GM12864 (cell line): ENCODE results near the gene TSHZ1.
"Not testable (repeated sequence)": the region's sequence is repeated elsewhere in the genome, so short reads cannot be mapped to it uniquely, and the experiment has no call there.

ENCODE experiments used
- DNase-seq: peaks from one replicate; pipeline ENCODE4 v3.0.0-alpha.2; 2011; ENCODE audit warnings: low read depth
- H3K4me3 ChIP-seq: 2 replicates; pipeline ENCODE4 v1.5.1; 2011; ENCODE audit warnings: mild to moderate bottlenecking, low read depth, low read length, control low read depth
- CTCF ChIP-seq: IDR thresholded peaks from 2 replicates; pipeline ENCODE4 v1.5.1; 2011; ENCODE audit warnings: low read depth, mild to moderate bottlenecking, moderate library complexity, low read length, control low read depth, inconsistent platforms; ENCODE audit errors: missing control alignments

TSHZ1 gene

DNA sequence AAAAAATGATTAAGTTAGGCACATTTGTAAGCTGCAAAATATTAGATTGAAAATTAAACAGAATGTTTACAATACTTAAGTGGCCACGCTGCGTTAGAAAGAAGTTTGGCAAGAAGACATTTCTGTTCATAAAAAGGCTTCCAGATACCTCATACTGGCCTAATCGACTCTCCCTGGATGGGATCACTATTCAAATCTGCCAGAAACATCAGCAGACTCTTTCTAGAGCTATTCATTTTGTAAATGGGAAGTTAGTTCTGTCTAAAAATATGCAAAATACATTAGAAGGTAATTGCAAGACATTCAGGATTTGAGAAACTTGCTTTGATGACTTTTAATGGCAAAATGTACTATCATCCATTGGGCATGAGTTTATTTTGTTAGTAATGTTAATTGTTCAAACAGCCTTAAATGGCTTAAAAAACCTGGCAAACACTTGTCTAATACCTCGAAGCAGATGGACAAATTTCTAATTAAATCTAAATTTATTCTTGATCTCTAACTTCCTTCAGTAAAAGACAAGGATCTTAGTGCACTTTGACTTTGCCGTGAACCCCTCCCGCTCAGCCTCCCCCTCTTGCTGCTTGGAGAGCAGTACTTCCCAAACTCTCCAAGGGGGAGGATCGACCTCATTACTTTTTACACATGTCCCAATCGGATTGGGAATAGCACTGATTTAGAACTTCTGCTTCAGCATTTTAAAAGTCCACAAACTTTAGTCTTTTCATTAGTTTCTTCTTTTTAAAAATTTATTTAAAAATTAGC is 113.4 kb downstream of the TSHZ1 start:
- no peak for DNase-seq
- H3K4me3 ChIP-seq: no peak overlapping the region
- no peak for TF ChIP-seq CTCF

- TF ChIP-seq CTCF: no peak
- no peak for DNase-seq
- H3K4me3 ChIP-seq: no peak overlapping the region
Measured at GRCh38 chr18:75324686-75325257, 114.2 kb downstream of the TSHZ1 start.

GRCh38 chr18:75329753-75330152 is 119.2 kb downstream of the TSHZ1 start:
- H3K4me3 ChIP-seq, DNase-seq: not testable (repeated sequence)

DNA sequence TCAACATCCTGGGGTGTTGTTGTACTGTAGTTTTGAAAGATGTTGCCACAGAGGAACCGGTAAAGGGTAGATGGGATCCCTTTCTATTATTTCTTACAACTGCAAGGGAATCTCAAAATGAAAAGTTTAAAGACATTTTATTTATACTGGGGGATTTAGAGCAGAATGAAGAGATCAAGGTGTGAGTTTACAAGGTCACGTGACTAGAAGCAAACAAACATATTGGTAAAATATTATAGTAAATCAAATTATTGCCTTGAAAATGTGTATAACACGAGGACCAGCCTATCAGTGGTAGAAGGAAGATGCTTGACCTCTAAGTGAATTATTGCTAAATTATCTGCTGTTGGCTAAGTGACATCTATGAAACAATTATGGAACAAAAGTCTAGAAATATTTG is 119.7 kb downstream of the TSHZ1 start:
- DNase-seq: no peak
- no peak overlapping the region for H3K4me3 ChIP-seq
- TF ChIP-seq CTCF: no peak

DNA sequence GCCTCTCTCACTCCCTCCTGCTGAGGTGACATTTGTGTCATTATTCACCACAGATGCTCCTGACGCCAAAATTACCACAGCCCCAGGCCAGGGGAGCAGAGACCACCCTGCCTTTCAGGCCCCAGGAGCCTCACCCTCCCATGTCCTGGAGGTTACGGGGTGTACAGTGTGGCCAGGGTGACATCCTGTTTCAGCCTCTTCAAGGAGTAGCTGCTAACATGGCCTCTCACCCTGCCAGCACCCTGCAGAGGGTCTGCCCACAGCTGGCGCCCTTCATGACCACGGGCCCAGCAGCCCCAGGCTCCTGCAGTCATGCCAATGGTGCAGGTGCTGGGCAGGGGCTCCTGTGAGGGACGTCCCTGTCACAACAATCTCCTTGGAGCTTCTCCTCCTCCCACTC is 124.3 kb downstream of the TSHZ1 start:
- no peak overlapping the region for H3K4me3 ChIP-seq
- DNase-seq: no peak
- no peak for TF ChIP-seq CTCF

DNA sequence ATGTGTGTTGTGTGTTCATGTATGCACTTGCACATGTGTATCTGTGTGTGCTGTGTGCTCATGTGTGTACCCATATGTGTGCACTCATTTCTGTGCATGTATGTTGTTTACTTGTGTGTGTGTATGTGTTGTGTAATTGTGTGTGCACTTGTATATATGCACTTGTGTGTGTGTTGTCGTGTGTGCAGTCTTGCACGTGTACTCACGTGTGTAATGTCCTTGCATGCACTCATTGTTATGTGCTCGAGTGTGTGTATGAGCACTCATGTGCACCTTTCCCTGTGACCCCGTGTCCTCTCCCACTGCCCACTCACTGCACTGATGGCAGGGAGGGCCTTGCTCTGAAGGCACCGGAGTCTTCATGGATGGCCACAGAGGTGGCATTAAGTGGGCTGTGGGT is 124.9 kb downstream of the TSHZ1 start:
- no peak for DNase-seq
- no peak overlapping the region for H3K4me3 ChIP-seq
- no peak for TF ChIP-seq CTCF

DNA sequence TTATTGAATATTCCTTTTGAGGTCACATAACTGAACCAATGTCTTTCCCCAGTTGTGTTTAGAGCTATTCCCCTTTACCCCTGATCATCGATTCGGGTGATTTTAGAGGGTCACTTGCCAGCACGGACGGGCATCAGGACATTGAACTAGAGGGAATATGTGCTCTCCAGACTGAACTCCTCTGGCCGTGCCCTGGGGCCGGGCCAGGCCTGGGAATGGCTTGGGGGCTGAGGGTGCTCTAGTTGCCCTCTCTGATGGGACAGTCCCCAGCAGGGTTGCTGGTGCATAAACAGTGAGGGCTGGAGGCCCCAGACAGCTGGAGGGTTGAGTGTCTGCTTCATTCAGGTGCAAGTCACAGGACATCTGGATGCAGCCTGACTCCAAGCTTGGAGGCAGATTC is 126.2 kb downstream of the TSHZ1 start:
- no peak for TF ChIP-seq CTCF
- DNase-seq: no peak
- no peak overlapping the region for H3K4me3 ChIP-seq
